Right renal cortex interstitium (tissue), 3 donors: ENCODE measurements around the gene DAAM2. TPM values are rescaled to one million over a fixed set of nuclear protein-coding genes. Genes with fewer than 3 reads are reported as not detected.

Experiments
- DNase-seq, 3 donors: peaks; one replicate each; pipeline ENCODE4 v3.0.0-alpha.2; 2013; ENCODE audit warnings: low read depth in 3 of 3, low spot score in 2 of 3
- polyA plus RNA-seq, 3 donors: library from polyadenylated mRNA; unstranded; fragments of 120-200 nt; gene quantifications; one replicate each; pipeline ENCODE4 v1.2.1, GENCODE V29; 2013; ENCODE audit not compliant: insufficient read length in 3 of 3

Gene DAAM2
- polyA plus RNA-seq, 3 donors = 23.8 to 29.2 (median 24.9) TPM

DNA sequence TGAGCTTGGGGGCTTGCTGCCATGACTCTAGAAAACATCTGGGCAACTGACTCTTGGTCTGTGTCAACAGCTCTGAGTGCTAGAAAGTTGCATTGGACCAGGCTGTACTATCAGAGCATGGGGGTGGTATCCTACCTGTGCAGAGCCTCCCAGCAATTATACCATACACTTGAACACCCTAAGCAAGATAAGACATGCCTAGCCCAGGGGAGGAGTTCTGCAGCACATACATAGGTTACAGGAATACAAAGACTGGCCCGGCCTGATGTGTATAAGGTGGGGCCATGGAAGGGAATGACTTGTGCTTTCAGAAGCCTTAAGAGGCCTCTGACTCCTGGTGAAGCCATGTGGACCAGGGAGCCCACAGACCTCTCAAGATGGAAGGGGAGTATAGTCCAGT, 153.4 kb downstream of the DAAM2 start:
- DNase-seq = no peak

DNA sequence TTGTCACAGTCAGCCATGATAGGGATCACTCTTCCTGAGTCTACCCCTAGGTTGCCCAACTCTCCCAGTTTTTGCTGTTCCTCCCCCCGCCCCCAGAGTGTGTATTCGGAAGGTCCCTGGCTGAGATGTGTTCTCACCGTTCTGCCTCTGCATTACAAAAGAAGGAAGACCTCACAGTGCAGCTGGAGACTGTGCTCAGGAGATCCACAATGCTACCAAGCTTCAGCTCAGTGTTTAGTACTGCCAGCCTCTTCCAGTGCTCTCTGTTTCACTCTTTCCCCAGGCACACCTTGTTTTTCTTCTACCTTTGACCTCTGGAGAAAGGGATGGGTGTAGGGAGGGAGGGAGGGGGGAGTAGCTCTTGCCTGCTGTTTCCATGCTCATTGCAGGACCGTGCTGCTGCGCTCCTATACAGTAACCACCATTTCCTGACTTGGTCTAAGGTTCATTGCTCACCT, 155.5 kb downstream of the DAAM2 start:
- no peak for DNase-seq

DNA sequence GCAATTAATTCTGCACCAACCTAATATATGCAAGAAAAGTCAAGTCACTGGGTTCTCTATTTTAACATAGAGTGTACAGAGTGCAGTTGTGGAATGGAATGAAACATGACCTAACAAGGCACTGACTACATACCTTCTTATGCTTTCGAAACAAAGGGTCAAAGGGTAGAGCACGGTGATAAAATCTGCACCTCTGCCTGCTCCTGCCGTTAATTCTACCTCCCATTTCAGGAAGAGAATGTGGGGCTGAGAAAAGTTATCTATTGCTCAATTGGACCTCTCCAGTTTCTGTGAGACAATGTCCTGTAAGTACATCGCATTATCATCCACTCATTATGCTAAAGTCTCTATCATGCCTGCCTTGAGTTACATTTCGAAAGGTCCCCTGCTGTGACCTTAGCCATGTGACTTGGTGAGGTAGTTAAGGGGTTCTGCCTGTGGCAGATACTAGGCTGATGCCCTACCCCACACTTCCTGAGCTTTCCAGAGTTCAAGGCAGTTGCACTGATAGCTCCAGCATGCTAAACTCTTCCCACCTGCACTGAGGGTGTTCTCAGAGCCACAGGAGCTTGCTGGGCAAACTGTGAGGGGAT, 156.1 kb downstream of the DAAM2 start:
- DNase-seq = no peak

DNA sequence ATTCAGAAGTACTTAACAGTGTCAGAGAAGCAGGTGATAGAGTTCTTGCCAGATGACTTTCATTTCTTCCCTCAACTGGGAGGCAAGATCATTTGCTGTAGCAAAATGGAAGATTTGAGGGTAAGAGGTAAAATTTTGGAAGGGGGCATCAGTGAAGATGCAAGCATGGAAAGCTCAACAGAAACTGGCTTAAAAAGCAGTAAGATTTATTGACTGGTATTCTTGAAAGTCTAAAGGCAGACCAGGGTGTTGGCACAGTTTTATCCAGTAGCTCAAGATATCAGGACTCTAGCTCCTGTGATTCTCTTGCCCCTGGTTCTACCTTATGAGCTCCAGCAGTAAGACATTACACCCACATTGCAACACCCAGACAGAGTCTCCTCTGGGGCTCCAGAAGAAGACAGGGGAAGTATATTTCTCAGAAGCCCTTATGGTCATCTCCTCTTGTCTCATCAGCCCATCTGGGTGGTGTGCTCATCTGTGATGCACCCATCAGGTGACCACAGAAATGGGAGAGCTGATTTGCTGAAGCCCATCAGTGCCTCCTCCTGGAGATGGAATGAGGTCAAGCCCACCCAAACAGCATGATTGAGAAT, 158.0 kb downstream of the DAAM2 start:
- DNase-seq = no peak

DNA sequence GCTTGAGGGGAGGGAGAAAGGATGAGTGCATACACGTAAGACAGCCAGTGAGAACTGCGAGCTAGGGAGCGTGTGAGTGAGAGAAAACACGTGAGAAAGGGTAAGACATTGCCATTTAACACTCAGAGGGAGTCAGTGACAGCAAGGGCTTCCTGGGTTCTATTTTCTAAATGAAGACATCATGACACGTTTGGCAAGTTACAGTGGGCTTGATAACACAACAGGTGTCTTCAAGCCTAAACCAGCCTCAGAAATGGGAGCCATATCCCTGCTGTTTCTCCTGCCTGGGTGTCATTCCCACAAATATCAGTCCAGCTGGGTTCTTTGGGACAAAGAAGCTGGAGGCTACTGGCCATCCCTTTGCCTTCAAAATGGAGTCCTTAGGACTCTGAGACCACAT, 159.0 kb downstream of the DAAM2 start:
- no peak for DNase-seq

DNA sequence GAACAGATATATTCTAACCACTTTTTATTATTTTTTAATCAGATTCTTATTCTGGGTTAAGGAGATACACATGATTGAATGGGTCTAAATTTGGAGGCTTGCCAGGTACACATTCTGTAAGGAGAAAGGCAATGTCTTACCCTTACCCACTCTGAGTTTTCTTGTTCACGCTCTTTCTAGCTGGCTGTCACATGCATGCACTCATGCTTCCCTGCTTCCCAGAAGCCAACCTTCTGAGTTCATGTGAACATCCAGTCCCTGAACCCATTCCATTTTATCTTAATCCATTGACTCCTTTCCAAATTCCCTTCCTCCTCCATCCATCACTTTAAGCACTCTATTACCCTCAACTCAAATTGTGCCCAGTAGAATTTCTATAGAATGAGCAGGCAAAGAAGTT, 159.5 kb downstream of the DAAM2 start:
- DNase-seq = no peak

DNA sequence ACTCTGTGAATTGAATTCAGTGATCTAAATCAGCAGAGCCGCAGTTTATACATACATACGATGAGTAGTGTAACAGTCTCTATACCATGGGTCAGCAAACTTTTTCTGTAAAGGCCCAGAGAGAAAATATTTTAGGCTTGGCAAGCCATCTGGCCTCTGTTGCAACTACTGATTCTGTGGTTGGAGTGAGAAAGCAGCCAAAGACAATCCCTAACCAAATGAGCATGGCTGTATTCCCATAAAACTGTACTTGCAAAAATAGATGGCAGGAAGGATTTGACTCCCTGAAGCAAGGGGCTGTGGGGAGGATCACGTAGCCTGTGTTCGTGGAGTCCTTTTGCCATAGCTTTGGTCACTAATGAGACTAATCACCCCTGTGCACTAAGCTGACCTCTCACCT, 160.0 kb downstream of the DAAM2 start:
- DNase-seq = no peak

DNA sequence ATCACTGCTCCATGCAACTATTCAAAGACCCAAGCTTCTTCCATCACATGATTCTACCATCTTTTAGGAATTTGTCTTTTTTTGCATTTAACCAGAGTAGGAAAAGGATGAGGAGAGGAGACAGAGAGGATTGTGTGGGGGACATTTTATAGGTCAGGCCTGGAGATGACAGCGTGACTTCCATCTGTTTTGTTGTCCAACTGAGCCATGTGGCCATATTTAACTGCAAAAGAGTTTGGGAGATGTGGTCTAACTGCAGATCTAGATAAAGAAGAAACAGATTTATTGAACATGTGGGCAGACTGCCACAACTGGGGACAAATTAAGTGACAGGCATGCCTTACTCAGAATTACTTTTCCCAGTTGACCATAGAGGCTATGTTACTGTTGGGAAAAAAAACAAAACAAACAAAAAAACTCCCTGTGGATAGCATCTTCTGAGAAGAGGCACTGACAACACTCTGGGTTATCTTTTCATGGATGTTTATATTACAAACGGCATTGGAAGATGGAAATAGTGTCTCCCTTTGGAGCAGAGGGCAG, 161.0 kb downstream of the DAAM2 start:
- no peak for DNase-seq

Other genes starting within 250 kb of the DAAM2 start
- 1 to 10 TPM; 3.9 to 4.7 (median 4.4) TPM for gene KIF6, start 67.0 kb upstream of the DAAM2 start, polyA plus RNA-seq
- gene MOCS1, start 142.1 kb downstream of the DAAM2 start, polyA plus RNA-seq = 10 to 100 TPM; 10.3 to 12.3 (median 10.6) TPM